MCF 10A (cell line): ENCODE measurements around the gene MTRFR. TPM values are rescaled to one million over a fixed set of nuclear protein-coding genes. Genes with fewer than 3 reads are reported as not detected.
A peak's percentile ranks its signal among the peaks of the same experiment; 100 is the strongest.

Source experiments
- BruUV-seq: library from RNA; stranded (reverse); fragments of 400-500 nt; replicated peaks from 2 replicates; lab custom pipeline; 2021; lab: Mats Ljungman, UMichigan
- CTCF ChIA-PET: fragments of 300-600 bp; sonication (Branson Sonifier 250); formaldehyde crosslinking; extraction: SDS; loops from one replicate; lab custom pipeline; 2021; ENCODE audit warnings: antibody characterized with exemption, inconsistent platforms; lab: Yijun Ruan, JAX
- POLR2A ChIA-PET: fragments of 300-600, 350-650 bp; sonication (Branson Sonifier 250); formaldehyde crosslinking; extraction: SDS; loops from one replicate; lab custom pipeline; 2020; ENCODE audit warnings: antibody characterized with exemption, inconsistent platforms; lab: Yijun Ruan, JAX
- DNase-seq: peaks from one replicate; pipeline ENCODE4 v3.0.0-alpha.2; 2018; ENCODE audit not compliant: unreplicated experiment
- H3K27ac Mint-ChIP-seq: one replicate; pipeline ENCODE4 v1.8.0; 2022; ENCODE audit warnings: mild to moderate bottlenecking, low read depth, mixed read lengths; ENCODE audit not compliant: unreplicated experiment
- H3K27me3 Mint-ChIP-seq: one replicate; pipeline ENCODE4 v1.8.0; 2022; ENCODE audit warnings: mixed read lengths; ENCODE audit not compliant: insufficient read depth, unreplicated experiment
- H3K36me3 Mint-ChIP-seq: one replicate; pipeline ENCODE4 v1.8.0; 2022; ENCODE audit warnings: mild to moderate bottlenecking, moderate library complexity, mixed read lengths; ENCODE audit not compliant: insufficient read depth, unreplicated experiment
- H3K4me1 Mint-ChIP-seq: one replicate; pipeline ENCODE4 v1.8.0; 2022; ENCODE audit warnings: mixed read lengths; ENCODE audit not compliant: insufficient read depth, unreplicated experiment
- H3K4me3 Mint-ChIP-seq: one replicate; pipeline ENCODE4 v1.8.0; 2022; ENCODE audit warnings: mild to moderate bottlenecking, moderate library complexity, mixed read lengths; ENCODE audit not compliant: unreplicated experiment
- H3K9me3 Mint-ChIP-seq: one replicate; pipeline ENCODE4 v1.8.0; 2022; ENCODE audit warnings: mixed read lengths; ENCODE audit not compliant: unreplicated experiment
- CTCF ChIP-seq: fragments of 200-600 bp; IDR thresholded peaks from one replicate; pipeline ENCODE4 v1.8.0; 2022; ENCODE audit warnings: antibody characterized with exemption, mild to moderate bottlenecking; ENCODE audit not compliant: unreplicated experiment
- intact Hi-C: fragments of 100-400 bp; cut with micrococcal nuclease; formaldehyde crosslinking; loops from 2 replicates; pipeline ENCODE4 v1.14.1; 2022
- total RNA-seq: library from RNA; stranded (reverse); gene quantifications from 2 replicates; pipeline ENCODE4 v1.2.3, GENCODE V29; 2022

The MTRFR gene
- total RNA-seq, 1 experiment from 2014 or later, result 26.5 TPM

DNA sequence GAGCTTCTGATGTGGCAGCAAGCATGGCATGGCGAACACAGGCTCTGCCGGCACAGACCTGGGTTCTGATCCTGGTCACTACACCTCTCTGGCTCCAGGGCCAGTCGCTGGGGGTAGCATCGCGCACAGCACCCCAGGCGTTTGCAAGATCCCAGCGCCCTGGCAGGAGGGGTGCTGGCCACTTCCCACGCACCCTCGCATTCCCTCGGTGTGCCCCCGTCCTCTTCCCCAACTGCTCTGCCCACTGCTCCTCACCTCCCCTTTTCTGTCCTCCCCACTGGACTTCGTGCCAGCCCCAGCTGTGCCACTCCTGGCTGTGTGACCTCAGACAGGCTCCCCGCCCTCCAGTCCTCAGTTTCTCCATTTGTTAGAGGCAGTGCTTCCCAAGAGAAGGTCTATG, 35.6 kb downstream of the MTRFR start:
- intact Hi-C loops, result no loop called here
- Mint-ChIP-seq H3K4me1 (peaks cover 11% of the 10 kb centered on the region), H3K27ac (no peak overlapping the region), H3K4me3 (peak overlapping the region; percentile 80), H3K9me3 (no peaks in the 10 kb centered on the region), H3K27me3 (no peaks in the 10 kb centered on the region), H3K36me3 (peaks cover 14% of the 10 kb centered on the region)
- ChIA-PET POLR2A (interaction anchor here (1.0 to 1.5 kb wide), 2 partner anchors 35 to 315 kb away, joined by 3 to 6 read pairs; partner anchors contain the start of genes MTRFR and TMED2), CTCF (interaction anchor here (0.6 to 1.0 kb wide), 2 partner anchors 17 to 334 kb away, joined by 3 read pairs; no protein-coding TSS in a partner anchor)
- no peak for DNase-seq
- BruUV-seq, result no TSS peak
- no peak for TF ChIP-seq CTCF

DNA sequence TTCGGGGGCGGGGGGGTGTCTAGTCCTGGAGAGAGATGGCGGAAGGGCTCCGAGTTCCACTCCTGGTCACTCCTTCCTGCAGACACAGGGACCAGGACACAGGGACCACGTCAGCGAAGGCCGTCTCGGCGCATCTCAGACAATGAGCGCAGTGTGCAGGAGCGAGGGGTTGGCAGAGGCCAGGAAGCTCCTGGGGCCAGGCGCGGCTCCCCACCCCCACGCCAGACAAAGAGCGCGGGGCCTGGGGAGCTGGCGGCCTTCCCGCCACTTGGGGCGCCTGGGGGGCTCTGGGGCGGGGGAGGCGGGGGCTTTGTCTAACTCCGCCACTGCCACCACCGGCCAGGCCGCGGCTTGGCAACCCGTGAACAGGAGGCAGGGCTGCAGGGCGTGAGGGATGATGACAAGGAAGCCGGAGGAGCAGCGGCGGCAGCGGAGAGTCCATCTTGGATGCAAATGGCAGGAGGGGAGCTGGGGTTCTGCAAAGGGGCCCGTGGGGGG, 36.2 kb downstream of the MTRFR start:
- Mint-ChIP-seq H3K4me1 (peaks cover 11% of the 10 kb centered on the region), H3K27me3 (no peaks in the 10 kb centered on the region), H3K4me3 (peak overlapping the region; percentile 80), H3K9me3 (no peaks in the 10 kb centered on the region), H3K36me3 (peaks cover 14% of the 10 kb centered on the region), H3K27ac (peak overlapping the region; percentile 64)
- ChIA-PET CTCF (interaction anchor here (0.6 to 1.8 kb wide), 6 partner anchors 10 to 314 kb away, joined by 3 to 8 read pairs (median 4); partner anchors contain the start of genes SBNO1 and TMED2), POLR2A (interaction anchor here (0.7 to 1.8 kb wide), 9 partner anchors 9 to 512 kb away, joined by 3 to 8 read pairs (median 3); partner anchors contain the start of genes DDX55, MPHOSPH9, MTRFR and TMED2)
- no peak for DNase-seq
- no peak for TF ChIP-seq CTCF
- intact Hi-C loops, result no loop called here
- no TSS peak for BruUV-seq

DNA sequence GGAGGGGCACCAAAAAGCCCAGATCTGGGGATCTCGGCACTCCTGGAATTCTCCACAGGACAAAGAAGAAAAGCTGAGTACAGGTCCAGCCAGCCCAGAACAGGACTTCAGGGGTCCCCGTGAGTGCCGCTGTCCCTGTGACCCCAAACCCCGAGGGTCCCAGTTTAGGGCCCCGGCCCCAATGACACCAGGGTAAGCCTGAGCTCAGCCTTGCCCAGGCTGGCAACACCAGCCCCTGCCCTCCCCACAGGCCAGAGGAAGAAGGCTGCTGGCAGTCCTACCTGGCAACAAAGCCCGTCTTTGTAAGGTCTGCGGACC, 36.6 kb downstream of the MTRFR start:
- H3K9me3 Mint-ChIP-seq, result no peaks in the 10 kb centered on the region
- CTCF ChIA-PET, result interaction anchor here (0.6 to 1.8 kb wide), 7 partner anchors 11 to 314 kb away, joined by 3 to 8 read pairs (median 4); partner anchors contain the start of genes SBNO1 and TMED2
- no peaks in the 10 kb centered on the region for H3K27me3 Mint-ChIP-seq
- BruUV-seq, result no TSS peak
- POLR2A ChIA-PET, result interaction anchor here (0.6 to 1.8 kb wide), 11 partner anchors 9 to 513 kb away, joined by 3 to 8 read pairs (median 3); partner anchors contain the start of genes DDX55, KMT5A, MPHOSPH9 and MTRFR
- no peak for DNase-seq
- TF ChIP-seq CTCF, result no peak
- intact Hi-C loops, result loop anchor here (2.0 kb wide), 3 partner anchors 95 to 349 kb away; partner anchors contain the start of gene SBNO1
- H3K4me1 Mint-ChIP-seq, result peaks cover 11% of the 10 kb centered on the region
- peak overlapping the region; percentile 80 for H3K4me3 Mint-ChIP-seq
- H3K27ac Mint-ChIP-seq, result peak overlapping the region; percentile 64
- peaks cover 10% of the 10 kb centered on the region for H3K36me3 Mint-ChIP-seq

DNA sequence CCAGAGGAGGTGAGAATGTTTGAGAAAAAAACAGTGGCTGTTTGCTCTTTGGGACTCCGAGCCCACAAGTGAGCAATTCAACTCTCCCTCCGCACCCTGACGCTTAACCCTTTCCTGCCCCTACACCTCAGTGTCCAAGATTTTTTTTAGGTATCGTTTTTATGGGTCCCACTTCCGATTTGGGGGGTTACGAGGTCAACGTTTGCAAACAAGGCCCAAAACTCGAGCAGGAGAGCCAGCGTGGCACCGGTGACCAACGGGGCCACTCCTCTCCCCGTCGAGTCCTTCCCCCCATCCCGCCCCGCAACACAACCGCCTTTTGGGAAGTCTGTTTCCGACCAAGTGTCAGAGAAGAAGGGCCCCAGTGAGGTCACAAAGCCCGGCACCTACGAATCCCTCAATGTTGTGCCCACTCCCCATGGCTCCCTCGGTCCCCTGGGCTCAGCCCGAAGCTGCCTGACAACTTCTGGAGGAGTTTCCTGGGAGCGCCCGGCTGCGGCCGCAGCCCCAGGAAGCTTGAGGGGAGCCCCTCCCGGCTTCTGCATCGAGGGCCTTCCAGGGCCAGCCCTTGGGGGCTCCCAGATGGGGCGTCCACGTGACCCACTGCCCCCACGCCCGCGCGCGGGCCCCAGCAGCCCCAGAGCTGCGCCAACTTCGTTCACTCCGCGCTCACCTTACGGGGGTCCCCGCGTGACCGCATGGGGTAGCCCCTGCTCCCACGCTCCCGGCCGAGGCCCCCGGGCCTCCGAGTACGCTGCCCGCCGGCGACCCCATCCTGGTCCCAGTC, 37.2 kb downstream of the MTRFR start:
- intact Hi-C loops, result loop anchor here (2.0 kb wide), 3 partner anchors 94 to 348 kb away; partner anchors contain the start of gene SBNO1
- ChIA-PET POLR2A (interaction anchor here (0.6 to 1.8 kb wide), 12 partner anchors 12 to 513 kb away, joined by 3 to 8 read pairs (median 3); partner anchors contain the start of genes DDX55, KMT5A, MPHOSPH9 and MTRFR), CTCF (interaction anchor here (0.5 to 1.8 kb wide), 11 partner anchors 11 to 598 kb away, joined by 3 to 8 read pairs (median 4); partner anchors contain the start of genes SBNO1 and TMED2)
- no TSS peak for BruUV-seq
- Mint-ChIP-seq H3K4me1 (peaks cover 11% of the 10 kb centered on the region), H3K4me3 (peak overlapping the region; percentile 80), H3K27ac (peak overlapping the region; percentile 64), H3K27me3 (no peaks in the 10 kb centered on the region), H3K36me3 (peaks cover 5% of the 10 kb centered on the region), H3K9me3 (no peaks in the 10 kb centered on the region)
- peak; percentile 24 for DNase-seq
- no peak for TF ChIP-seq CTCF
